LNCaP clone FGC (cell line): ENCODE measurements around the gene SH3D19.

Source experiments
- DNase-seq: peaks from one replicate; pipeline ENCODE4 v3.0.0-alpha.2; 2011; ENCODE audit warnings: low read depth
- H3K4me3 ChIP-seq: 2 replicates; pipeline ENCODE4 v1.5.1; 2011; ENCODE audit warnings: mild to moderate bottlenecking, low read depth, low read length, control low read depth
- TF ChIP-seq, protein P1 (sequence below): IDR thresholded peaks from 2 replicates; pipeline ENCODE4 v1.5.1; 2012; ENCODE audit warnings: mild to moderate bottlenecking; ENCODE audit not compliant: control insufficient read depth, insufficient read depth; ENCODE audit errors: extremely low read depth

The SH3D19 gene

GRCh38 chr4:151321586-151321985, 3.8 kb downstream of the SH3D19 start:
- TF ChIP-seq, protein P1, sequence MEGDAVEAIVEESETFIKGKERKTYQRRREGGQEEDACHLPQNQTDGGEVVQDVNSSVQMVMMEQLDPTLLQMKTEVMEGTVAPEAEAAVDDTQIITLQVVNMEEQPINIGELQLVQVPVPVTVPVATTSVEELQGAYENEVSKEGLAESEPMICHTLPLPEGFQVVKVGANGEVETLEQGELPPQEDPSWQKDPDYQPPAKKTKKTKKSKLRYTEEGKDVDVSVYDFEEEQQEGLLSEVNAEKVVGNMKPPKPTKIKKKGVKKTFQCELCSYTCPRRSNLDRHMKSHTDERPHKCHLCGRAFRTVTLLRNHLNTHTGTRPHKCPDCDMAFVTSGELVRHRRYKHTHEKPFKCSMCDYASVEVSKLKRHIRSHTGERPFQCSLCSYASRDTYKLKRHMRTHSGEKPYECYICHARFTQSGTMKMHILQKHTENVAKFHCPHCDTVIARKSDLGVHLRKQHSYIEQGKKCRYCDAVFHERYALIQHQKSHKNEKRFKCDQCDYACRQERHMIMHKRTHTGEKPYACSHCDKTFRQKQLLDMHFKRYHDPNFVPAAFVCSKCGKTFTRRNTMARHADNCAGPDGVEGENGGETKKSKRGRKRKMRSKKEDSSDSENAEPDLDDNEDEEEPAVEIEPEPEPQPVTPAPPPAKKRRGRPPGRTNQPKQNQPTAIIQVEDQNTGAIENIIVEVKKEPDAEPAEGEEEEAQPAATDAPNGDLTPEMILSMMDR: no peak

GRCh38 chr4:151319490-151319889, 5.9 kb downstream of the SH3D19 start:
- no peak for DNase-seq
- TF ChIP-seq, protein P1: no peak
- H3K4me3 ChIP-seq: no peak overlapping the region

More at GRCh38 chr4:151321586-151321985, 3.8 kb downstream of the SH3D19 start:
- no peak for DNase-seq
- no peak overlapping the region for H3K4me3 ChIP-seq

GRCh38 chr4:151318307-151319006, 6.9 kb downstream of the SH3D19 start:
- DNase-seq: no peak
- H3K4me3 ChIP-seq: no peak overlapping the region
- TF ChIP-seq, protein P1: no peak

DNA sequence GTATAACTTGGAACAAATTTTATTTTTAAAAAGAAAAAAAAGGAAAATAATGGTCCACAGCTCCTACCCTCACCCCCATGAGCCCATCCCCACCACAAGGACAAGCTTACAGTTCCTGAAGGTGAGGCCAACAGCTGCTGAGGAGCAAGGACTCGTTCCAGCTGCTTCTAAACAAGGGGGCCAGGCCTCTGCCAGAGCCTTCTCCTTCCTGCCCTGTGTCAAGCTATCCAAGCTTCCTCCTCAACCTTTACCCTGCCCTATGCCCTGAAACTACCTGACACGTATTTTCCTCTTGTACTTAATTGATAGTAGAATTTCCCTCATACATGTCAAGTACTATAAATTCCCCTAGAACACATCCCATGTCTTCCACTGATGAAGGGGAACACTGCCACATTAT, 8.8 kb downstream of the SH3D19 start:
- H3K4me3 ChIP-seq: no peak overlapping the region
- TF ChIP-seq, protein P1: no peak

DNA sequence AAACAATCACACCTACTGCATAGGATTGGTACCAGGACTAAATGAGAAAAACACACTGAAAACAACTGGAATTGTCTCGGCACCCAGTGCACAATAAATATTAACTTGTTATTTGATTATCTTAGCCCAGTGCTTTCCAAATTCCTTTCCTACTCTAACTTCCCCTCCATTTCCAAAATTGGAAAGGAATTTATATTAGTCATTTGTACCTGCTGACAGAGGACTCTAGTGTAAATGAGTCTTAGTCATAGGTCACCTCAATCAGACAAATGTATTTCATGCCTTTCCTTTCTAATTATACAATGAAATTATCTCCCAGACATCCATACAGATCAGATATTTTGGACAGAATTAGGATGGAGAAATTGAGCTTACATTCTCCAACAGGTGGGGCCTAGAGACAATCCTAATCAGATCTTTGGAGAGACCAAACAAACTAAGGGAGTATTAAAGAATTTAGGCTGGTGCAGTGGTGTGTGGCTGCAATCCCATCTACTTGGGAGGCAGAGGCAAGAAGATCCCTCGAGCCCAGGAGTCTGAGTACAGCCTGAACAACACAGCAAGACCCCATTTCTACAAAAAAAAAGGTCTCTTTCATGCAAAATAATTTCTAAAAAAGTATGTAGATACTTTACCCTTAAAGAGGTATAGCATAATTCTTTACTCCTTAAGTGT, 10.1 kb downstream of the SH3D19 start:
- TF ChIP-seq, protein P1: no peak
- DNase-seq: no peak
- H3K4me3 ChIP-seq: no peak overlapping the region

More for the DNA sequence above, 8.8 kb downstream of the SH3D19 start:
- no peak for DNase-seq

GRCh38 chr4:151314479-151314878, 10.9 kb downstream of the SH3D19 start:
- no peak overlapping the region for H3K4me3 ChIP-seq
- TF ChIP-seq, protein P1: no peak
- DNase-seq: no peak
